BJ (cell line): Measurements from ENCODE around the gene SLC13A3. TPM values are rescaled to one million over a fixed set of nuclear protein-coding genes. Genes with fewer than 3 reads are reported as not detected.

Experiments used
- CTCF ChIA-PET: fragments of 350-600 bp; formaldehyde crosslinking; extraction: SDS; loops from one replicate; lab custom pipeline; 2021; ENCODE audit warnings: antibody characterized with exemption, inconsistent platforms; lab: Yijun Ruan, JAX
- POLR2A ChIA-PET: fragments of 300-600 bp; sonication (Branson Sonifier 250); formaldehyde crosslinking; extraction: SDS; loops from one replicate; lab custom pipeline; 2021; ENCODE audit warnings: antibody characterized with exemption; lab: Charles Lee
- DNase-seq: peaks from one replicate; pipeline ENCODE4 v3.0.0-alpha.2; 2011; ENCODE audit warnings: low read depth
- H3K27me3 ChIP-seq: 2 replicates; pipeline ENCODE4 v1.6.0; 2011; ENCODE audit warnings: low read length; ENCODE audit not compliant: control insufficient read depth, insufficient read depth
- H3K36me3 ChIP-seq: 2 replicates; pipeline ENCODE4 v1.5.1; 2011; ENCODE audit warnings: low read length; ENCODE audit not compliant: control insufficient read depth, insufficient read depth
- H3K4me3 ChIP-seq: 2 replicates; pipeline ENCODE4 v1.5.1; 2011; ENCODE audit warnings: low read depth, mild to moderate bottlenecking, control low read depth, low read length
- CTCF ChIP-seq: IDR thresholded peaks from 2 replicates; pipeline ENCODE4 v1.5.1; 2011; ENCODE audit warnings: low read depth, mild to moderate bottlenecking, control low read depth, inconsistent platforms, low read length, moderate library complexity; ENCODE audit not compliant: insufficient read depth
- polyA plus RNA-seq: library from polyadenylated mRNA; depleted of rRNA; stranded (reverse); fragments of >200 nt; gene quantifications from 2 replicates; pipeline ENCODE4 v1.2.3, GENCODE V29; 2011

Gene SLC13A3
- polyA plus RNA-seq, 1 experiment = 3.5 TPM

GRCh38 chr20:46559685-46560440 is 91.4 kb downstream of the SLC13A3 start:
- CTCF ChIA-PET = interaction anchor here (0.6 to 3.3 kb wide), 4 partner anchors 9 to 38 kb away, joined by 3 to 26 read pairs (median 6); no protein-coding TSS in a partner anchor
- H3K4me3 ChIP-seq = no peak overlapping the region
- no peak for DNase-seq
- no peak for TF ChIP-seq CTCF
- POLR2A ChIA-PET = no interaction called here
- no peaks in the 10 kb centered on the region for H3K36me3 ChIP-seq
- no peaks in the 10 kb centered on the region; the same call in 1 of the 2 replicates for H3K27me3 ChIP-seq

GRCh38 chr20:46559001-46559400 is 92.3 kb downstream of the SLC13A3 start:
- no peaks in the 10 kb centered on the region for H3K36me3 ChIP-seq
- ChIA-PET CTCF (interaction anchor here (0.6 to 1.1 kb wide), 4 partner anchors 10 to 156 kb away, joined by 3 to 9 read pairs (median 3); no protein-coding TSS in a partner anchor), POLR2A (no interaction called here)
- no peaks in the 10 kb centered on the region; the same call in 1 of the 2 replicates for H3K27me3 ChIP-seq
- TF ChIP-seq CTCF = no peak
- H3K4me3 ChIP-seq = no peak overlapping the region
- no peak for DNase-seq

- Histone ChIP-seq H3K4me3 (no peak overlapping the region), H3K27me3 (no peaks in the 10 kb centered on the region; the same call in 1 of the 2 replicates), H3K36me3 (no peaks in the 10 kb centered on the region)
- ChIA-PET POLR2A (no interaction called here), CTCF (interaction anchor here (0.7 kb wide), 1 partner anchor 157 kb away, joined by 3 read pairs; no protein-coding TSS in a partner anchor)
- DNase-seq = peak; percentile 33
- no peak for TF ChIP-seq CTCF
These were observed 92.7 kb downstream of the SLC13A3 start for GRCh38 chr20:46558511-46558959.

- H3K27me3 ChIP-seq = no peaks in the 10 kb centered on the region; the same call in 1 of the 2 replicates
- no peaks in the 10 kb centered on the region for H3K36me3 ChIP-seq
- DNase-seq = no peak
- CTCF ChIA-PET = interaction anchor here (1.0 kb wide), 1 partner anchor 10 kb away, joined by 3 read pairs; no protein-coding TSS in a partner anchor
- H3K4me3 ChIP-seq = no peak overlapping the region
- POLR2A ChIA-PET = no interaction called here
- TF ChIP-seq CTCF = no peak
These were observed 93.9 kb downstream of the SLC13A3 start for GRCh38 chr20:46557231-46557956.
